Stimulated activated CD4-positive, alpha-beta T cell treated with anti-CD3 and anti-CD28 coated beads, Interleukin-15, amount 100 ng/mL, for 48 hours (primary cell): Measurements from ENCODE around the gene PTS.

ENCODE experiments used
- DNase-seq, 2 donors: peaks; one replicate each; pipeline ENCODE4 v3.0.0-alpha.2; 2020; ENCODE audit warnings: low read depth in 2 of 2

Gene PTS

DNA sequence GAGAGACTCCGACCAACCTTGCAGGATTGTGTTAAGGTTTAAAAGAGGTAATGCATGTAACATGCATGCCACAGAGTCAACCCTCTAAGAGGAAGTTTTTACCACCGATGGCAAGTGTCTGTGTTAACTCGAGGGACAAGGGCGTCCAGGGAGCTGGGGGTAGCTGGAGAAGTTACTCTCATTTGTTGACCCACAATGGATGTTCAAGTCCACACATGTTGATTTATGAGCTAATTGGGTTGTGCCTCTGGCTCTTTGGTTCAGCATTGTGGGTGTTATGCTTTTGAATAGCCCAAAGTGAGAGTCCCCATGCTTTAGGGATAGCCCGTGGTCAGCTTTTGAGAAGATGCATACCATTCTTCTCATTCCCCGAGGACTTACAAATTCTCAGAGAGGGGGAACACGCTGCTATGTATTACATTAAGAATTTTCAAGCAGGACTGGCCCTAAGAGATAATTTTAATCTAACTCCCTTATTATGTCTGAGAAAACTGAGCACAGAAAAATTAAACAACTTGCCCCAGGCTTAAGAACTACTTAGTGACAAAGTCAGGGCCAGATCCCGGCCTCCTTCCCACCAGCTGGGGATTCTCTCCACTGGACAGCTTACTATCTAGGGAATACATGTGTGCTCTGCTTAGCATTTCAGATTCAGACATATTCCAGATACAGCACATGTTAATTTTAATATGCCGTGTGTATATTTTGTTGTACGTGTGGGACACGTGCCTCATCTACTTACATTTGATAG lies 39.6 kb downstream of the PTS start:
- DNase-seq: no peak

DNA sequence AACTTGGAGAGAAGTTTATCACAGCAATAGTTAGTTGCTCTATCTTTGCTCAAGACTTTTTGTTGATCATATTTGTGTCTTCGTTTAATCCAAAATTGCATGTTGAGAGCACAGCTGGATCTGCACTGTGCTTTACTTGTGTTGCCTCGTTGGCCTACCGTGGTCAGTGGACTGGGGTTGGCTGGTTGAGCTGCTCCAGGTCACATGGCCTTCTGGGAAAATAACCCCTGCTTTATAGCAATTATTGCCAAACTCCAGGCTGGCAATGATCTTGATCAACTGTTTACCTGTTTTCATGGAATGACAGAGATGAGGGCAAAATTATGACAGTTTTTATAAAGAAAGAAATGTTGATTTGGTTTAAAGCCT lies 40.2 kb downstream of the PTS start:
- no peak for DNase-seq

DNA sequence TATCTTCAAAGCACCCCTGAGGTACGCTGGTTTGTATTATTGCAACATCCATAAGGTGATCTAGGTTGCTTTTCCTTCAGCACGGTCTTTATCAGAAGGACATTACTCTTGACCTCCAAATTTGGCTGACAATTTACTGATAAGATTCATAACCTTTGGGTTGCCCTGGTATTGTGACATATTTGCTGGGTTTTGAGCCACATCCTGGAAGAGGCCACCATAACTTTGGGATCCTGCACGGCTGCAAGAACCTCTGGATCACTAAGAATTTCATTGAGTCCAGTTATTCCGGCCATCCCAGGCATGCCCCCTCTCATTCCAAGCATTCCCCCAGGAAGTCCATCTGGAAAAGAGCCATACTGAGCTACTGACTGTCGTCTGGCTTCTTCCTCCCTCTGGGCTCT lies 41.0 kb downstream of the PTS start:
- no peak for DNase-seq

DNA sequence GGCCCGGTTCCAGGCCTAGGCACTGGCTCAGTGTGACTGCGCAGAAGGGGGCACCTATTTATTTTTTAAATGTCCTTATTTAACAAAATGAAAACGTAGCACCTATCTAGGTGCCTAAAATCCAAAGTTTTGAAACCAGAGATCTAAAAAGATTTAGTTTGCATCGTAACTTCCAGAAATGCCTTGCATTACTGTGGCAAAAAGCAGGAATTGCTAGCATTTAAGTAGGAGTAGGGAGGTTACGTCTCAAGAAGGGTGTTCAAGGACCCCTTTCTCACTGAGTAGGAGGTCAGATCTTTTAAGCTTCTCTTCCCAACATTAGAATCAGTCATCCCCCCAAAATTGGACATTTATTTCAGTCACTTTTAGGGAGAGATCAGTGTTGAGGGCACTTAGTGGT lies 42.2 kb downstream of the PTS start:
- DNase-seq: no peak

DNA sequence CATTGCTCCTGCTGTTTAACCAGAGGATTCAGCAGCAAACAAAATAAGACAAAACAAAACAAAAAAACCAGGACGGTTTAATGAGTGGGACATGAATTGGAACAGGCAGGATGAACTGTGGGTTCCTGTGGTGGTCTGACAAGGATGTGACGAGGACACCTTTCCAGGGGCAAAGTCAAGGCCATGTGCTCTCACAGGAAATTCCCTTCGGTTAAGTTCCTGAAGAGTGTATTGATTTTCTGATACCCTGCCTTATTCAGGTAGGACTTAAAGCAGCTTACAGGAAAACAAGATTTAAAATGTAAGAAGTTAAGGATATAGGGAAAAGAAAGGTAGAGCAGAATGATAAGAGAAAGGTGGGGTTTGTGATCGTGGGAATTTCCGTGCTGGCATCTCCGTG lies 42.9 kb downstream of the PTS start:
- DNase-seq: no peak

DNA sequence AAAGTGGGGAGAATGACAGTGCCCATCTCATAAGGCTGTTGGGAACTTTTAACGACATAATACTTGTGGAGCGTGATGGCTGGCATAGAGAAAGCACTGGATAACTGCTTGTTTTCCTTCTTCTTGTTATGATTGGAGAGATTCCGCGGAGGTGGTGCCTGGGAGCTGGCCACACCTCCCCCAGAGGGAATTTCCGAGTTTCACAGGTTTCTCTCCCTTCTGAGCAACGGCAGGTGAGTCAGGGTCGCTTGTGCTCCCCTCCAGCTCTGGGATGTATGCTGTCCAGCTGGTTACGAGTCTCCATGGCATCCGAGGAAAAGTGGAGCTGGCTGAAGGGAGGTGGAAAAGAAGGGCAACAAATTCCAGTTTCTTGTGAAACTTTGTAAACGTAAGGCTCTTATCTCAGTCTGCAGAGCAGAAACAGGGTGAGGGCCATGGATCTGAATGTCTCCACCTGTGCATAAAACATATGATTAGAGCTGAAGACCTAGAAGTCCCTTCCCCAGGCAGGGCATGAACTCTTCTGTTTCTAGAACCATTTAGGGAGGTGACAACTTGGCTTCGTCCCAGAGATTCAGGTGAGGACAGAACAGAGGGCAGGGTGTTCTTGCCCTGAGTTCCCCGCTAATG lies 44.4 kb downstream of the PTS start:
- no peak for DNase-seq

DNA sequence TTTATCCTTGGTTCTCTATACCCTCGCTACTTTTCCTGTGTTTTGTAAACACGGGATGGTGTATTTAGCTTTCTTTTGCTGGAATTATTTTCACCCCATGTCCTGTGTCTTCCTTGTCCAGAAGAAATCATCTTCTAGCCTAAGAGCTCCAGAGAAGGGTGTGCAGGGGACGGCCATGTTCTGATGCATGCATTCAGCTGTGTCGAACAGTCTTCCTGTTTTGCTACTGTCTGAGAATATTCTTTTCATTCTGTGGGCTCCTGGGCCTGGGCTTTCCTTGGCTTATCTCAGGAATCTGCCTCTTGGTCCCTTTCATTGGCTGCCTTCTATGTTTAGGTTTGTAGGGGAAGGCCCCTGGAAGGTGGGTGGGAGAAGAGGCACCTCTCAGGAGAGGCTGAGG lies 45.0 kb downstream of the PTS start:
- DNase-seq: no peak

DNA sequence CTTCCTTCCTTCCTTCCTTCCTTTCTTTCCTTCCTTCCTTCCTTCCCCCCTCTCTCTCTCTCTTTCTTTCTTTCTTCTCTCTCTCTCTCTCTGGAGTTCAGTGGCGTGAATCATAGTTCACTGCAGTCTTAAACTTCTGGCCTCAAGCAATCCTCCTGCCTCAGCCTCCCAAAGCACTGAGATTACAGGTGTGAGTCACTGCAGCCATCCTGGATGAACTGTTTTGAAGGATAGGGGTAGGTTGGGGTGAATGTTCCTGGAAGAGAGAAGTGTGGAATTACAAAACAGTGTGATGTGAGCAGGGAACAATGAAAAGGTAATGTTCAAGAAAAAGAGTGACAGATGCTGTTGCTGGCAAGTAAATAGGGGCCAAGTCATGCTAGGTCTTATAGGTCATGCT lies 46.8 kb downstream of the PTS start:
- no peak for DNase-seq

DNA sequence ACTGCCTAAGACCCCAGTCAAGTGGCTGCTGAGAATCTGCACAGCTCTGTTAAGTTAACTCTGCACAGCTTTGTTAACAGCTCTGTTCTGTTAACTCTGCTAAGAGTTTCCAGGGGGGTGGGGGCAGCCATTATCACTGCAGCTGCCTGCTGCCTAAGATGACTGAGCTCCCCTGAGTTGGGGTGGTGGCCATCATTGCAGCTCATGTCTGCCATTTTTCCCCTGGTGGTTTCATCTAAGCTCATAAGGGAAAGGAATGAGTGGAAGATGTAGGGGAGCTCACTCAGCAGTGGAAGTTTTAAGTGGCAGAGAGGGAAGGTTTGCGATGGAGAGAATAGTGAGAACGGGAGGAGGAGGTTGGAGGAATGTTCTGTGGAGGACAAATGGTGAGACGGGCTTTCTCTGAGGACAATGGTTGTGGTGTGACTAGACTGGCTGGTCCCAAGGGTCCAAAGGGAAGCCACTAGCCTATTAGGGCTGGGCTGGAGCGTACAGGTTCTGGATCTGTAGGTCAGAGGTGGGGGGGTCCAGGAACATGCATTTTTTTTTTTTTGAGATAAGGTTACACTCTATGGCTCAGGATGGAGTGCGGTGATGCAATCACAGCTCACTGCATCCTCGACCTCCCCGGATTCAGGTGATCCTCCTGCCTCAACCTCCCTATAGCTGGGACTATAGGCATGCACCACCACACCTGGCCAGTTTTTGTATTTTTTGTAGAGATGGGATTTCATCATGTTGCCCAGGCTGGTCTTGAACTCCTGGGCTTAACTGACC lies 48.0 kb downstream of the PTS start:
- DNase-seq: no peak

DNA sequence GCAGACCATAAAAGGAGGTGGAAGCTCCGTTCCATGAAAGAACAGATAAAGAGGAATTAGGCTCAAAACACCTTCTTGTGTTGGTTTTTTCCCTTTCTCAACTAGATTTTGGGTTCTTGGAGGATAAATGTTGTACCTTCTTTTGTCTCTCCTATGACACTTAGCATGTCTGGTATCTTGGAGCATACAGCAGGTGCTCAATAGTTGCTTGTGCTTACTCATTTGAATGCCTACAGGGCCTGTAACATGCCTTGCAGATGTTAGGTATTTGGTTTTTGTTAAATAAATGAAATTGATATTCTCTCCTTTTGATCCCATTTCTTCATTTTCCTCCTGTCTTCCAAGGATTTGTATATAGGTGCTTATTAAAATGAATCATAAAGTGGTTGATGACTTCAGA lies 50.8 kb downstream of the PTS start:
- no peak for DNase-seq

DNA sequence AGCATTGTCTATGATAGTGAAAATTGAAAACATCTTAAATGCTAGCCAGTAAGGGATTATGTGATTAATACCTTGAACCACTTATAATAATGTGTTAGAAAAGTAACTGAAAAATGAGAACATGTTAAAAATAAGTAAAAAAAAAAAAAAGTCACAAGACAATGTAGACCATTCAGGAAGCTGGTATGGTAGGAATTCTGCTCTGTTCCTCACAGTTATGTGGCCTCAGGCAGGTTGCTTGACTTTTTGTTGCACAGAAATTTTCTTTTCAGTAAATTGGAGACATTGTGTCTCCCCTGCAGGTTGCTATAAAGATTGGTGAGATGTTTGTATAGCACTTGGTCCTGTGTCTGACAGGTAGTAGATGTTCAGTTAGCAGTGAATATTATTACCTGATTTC lies 51.7 kb downstream of the PTS start:
- DNase-seq: no peak

DNA sequence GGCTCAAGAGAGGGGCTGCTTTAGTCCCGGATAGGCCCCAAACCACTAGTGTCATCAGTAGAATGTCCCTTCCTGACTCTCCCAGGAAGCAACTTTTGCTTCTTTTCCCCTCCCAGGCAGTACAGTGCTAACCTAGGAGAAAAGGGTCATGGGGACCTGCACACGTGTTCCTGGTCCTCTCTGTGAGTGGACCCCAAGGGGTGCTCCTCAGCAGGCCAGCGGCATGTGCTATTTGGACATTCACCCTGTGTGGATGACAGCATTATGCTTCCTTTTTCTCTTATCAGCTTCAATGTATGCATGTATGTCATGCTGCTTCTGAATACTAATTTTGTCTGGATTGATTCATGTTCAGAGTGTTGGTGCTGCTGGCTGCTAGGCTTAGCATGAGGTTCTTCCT lies 52.6 kb downstream of the PTS start:
- DNase-seq: no peak

DNA sequence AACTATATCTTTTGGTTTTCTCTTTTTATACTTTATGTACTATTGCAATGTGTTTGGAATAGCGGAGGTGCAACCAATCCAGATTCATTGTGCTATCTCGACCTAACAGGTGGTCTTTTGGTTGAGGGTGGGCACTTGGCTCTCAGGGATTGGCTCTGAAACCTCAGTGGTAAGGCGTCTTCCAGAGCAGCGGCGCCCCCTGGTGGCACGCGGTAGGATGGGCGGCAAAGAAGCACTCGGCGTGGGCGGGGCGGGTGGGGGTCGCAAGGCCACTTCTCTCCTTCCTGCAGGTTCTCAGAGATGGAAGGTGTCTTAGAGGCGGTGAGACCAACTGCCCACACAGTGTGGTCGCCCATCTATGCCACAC lies 53.7 kb downstream of the PTS start:
- peak; percentile 54 to 65 for DNase-seq

DNA sequence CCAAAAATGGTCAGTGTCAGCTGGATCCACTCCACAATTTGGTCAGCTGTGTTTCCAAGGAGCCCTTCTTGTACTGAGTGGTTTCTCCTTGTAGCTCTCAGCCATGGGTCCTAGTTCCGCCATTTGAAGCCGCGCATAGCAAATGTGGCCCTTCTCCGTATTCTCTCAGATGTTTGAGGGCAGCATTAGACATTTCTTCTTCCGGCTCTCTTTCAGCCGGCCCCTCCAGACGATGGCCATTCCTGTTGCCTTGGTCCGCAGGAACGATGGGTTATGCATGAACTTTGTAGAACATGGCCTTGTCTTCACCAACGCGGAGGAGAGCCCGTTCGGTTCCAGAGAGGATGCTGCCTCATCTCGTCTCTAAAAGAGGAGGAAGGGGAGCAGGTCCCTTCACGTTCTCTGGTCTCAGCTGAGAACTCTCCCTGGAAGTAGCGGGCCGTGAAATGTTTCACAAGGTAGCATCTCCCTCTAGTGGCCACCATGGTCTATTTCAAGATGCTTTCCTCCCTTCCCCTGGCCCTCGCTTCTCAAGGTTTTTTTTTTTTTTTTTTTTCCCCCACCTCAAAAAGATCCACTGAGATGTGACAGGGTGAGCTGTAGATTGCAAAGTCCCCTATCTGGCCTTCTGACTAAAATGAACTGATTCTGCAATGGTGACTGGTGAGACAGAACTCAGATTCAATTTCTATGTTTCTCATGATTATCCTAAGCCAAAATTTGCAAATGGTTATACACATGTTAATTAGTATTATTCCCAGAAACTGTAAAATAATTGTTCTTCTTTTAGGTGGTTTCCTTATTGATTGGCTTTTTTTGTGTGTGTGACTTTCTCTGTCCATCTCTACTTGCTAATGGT lies 54.3 kb downstream of the PTS start:
- DNase-seq: peak; percentile 54 to 59

DNA sequence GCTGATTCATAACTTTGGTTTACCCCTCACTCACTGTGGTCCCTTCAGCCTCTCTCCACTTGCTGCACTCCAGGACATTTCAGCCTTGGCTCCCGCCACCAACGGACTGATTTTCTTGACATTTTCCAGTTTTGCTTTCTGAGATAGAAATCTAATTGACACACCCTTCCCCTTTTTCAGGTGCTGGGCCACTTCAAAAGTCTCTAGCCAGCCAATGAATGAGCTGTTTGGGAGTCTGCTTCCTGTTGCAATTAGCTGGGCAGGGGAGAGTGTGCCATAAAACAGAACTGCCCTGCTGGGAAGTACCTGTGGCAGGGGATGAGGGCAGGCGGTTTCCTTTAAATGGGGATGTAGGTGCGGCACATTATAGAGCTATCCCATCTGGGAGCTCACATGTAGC lies 55.5 kb downstream of the PTS start:
- no peak for DNase-seq
